Measurements from ENCODE around the gene COMTD1. TPM values are rescaled to one million over a fixed set of nuclear protein-coding genes. Genes with fewer than 3 reads are reported as not detected.

COMTD1 gene
- total and polyA plus RNA-seq, 2 of the 13 experiments (the other 11 are each of a cell fraction or from before 2014, with no cell fraction given) = 11.8 to 18.4 TPM

- peak; percentile 68; the same call in 1 of the 2 replicates for TF ChIP-seq NR0B2 (CRISPR knock-in tag; IDR thresholded peaks at IDR 0.05)
- no peak for TF ChIP-seq EED (CRISPR knock-in tag; IDR thresholded peaks at IDR 0.05)
- TF ChIP-seq NAIF1 (CRISPR knock-in tag; IDR thresholded peaks at IDR 0.05; ENCODE audit: borderline replicate concordance) = no peak
- TF ChIP-seq ZNF501 (CRISPR knock-in tag; IDR thresholded peaks at IDR 0.05) = peak; percentile 66
- no peak for TF ChIP-seq NCOA5 (CRISPR knock-in tag; IDR thresholded peaks at IDR 0.05)
- TF ChIP-seq SUZ12 (IDR thresholded peaks at IDR 0.05; ENCODE audit: low read depth, low read length) = no peak
- no peak for TF ChIP-seq MAFK (conservative IDR thresholded peaks at IDR 0.05 in 1 of 2, IDR thresholded peaks at IDR 0.05 in 1 of 2; ENCODE audit: low read length in 2 of 2)
- TF ChIP-seq EZH2 (conservative IDR thresholded peaks at IDR 0.05; ENCODE audit: low read depth, low read length) = no peak
- no peak for TF ChIP-seq ELF4 (CRISPR knock-in tag; IDR thresholded peaks at IDR 0.05; ENCODE audit: borderline replicate concordance)
- TF ChIP-seq ZBTB7B (CRISPR knock-in tag; IDR thresholded peaks at IDR 0.05) = peak; percentile 94
- peak; percentile 39; the same call in 1 of the 2 replicates for TF ChIP-seq FOXA3 (CRISPR knock-in tag; IDR thresholded peaks at IDR 0.05)
- no peak; the same call in 1 of the 2 replicates for TF ChIP-seq NFKBIZ (CRISPR knock-in tag; IDR thresholded peaks at IDR 0.05)
- TF ChIP-seq PHB2 (IDR thresholded peaks at IDR 0.05; ENCODE audit: partially characterized antibody) = no peak
- TF ChIP-seq AKAP8 (CRISPR knock-in tag; IDR thresholded peaks at IDR 0.05) = no peak
- TF ChIP-seq CREB3 (CRISPR knock-in tag; IDR thresholded peaks at IDR 0.05) = no peak
- TF ChIP-seq ZNF792 (CRISPR knock-in tag; IDR thresholded peaks at IDR 0.05) = no peak; the same call in 1 of the 2 replicates
- peak; percentile 71 for TF ChIP-seq KAT8 (CRISPR knock-in tag; IDR thresholded peaks at IDR 0.05)
- no peak for TF ChIP-seq MTERF4 (CRISPR knock-in tag; IDR thresholded peaks at IDR 0.05)
- no peak for TF ChIP-seq NFYC (CRISPR knock-in tag; IDR thresholded peaks at IDR 0.05)
- TF ChIP-seq BCL6 (CRISPR knock-in tag; IDR thresholded peaks at IDR 0.05) = peak; percentile 54
- TF ChIP-seq ZNF275 (CRISPR knock-in tag; IDR thresholded peaks at IDR 0.05; ENCODE audit: borderline replicate concordance) = peak; percentile 48; the same call in 1 of the 2 replicates
- no peak; the same call in none of the 2 replicates for TF ChIP-seq ZNF160 (CRISPR knock-in tag; IDR thresholded peaks at IDR 0.05)
- TF ChIP-seq ZNF567 (CRISPR knock-in tag; IDR thresholded peaks at IDR 0.05; ENCODE audit: borderline replicate concordance) = no peak
- no peak for TF ChIP-seq TEF (CRISPR knock-in tag; IDR thresholded peaks at IDR 0.05)
Measured at GRCh38 chr10:75235375-75236177, at the start of gene COMTD1 (continued).
